Measurements from ENCODE around the gene TBX21.

Gene TBX21

DNA sequence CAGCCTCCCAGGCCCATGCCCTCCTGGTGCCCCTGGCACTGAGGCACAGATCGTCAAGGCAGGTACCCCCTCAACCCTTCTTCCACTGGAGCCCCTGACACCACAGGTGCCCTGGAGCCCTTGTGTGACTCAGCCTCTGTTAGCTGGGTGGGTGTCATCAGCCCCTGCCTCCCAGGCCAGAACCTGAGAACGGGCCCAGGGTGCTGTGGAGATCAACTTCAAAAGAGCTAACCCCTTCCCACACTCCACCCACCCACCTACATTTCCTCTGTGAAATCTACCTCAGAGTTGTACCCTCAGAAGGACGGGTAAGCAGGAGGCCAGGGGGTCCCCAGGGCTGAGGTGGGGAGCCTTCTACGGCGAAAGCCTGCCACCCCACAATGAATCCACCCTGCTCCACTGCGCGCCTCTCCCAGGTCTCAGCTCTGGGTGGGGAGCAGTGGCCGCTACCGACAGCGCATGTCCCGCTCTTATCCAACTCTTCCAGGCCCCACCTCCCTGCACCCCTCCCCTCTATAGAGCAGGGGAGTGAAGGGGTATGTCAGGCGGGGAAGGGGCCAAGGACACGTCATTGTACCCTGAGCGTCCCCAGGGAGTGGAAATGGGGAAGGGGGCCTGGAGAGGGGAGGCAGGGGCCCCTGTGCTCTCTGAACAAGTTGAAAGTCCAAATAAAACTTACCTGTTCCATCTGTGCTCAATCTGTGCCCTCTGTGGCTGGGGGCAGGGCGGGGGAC is 21.5 kb upstream of the TBX21 start:
- no peak for ATAC-seq (ENCODE audit: insufficient read depth, low read depth)
- H3K27ac ChIP-seq (ENCODE audit: low read length): no peak overlapping the region
- TF ChIP-seq CTCF (IDR thresholded peaks at IDR 0.05; ENCODE audit: borderline replicate concordance, extremely low read depth, low read length, poor library complexity, severe bottlenecking) (no peak), EZH2 (IDR thresholded peaks at IDR 0.05; ENCODE audit: borderline replicate concordance, low read depth, low read length, severe bottlenecking) (no peak)
- no peak overlapping the region for H3K4me2 ChIP-seq (ENCODE audit: insufficient read depth, low read length)
- no peak for DNase-seq
- H3K9ac ChIP-seq (ENCODE audit: low read depth, low read length): no peak overlapping the region
- no peaks in the 10 kb centered on the region for H3K36me3 ChIP-seq (ENCODE audit: insufficient read depth, low read length)
- no peaks in the 10 kb centered on the region for H3K79me2 ChIP-seq (ENCODE audit: insufficient read depth, low read length)
- no peaks in the 10 kb centered on the region; the same call in 1 of the 2 replicates for H4K20me1 ChIP-seq (ENCODE audit: insufficient read depth, low read length)
- no peak overlapping the region for H3K4me3 ChIP-seq (ENCODE audit: low read depth in 1 of 2, low read length in 2 of 2)
- H2AFZ ChIP-seq (ENCODE audit: low read depth, low read length): no peak overlapping the region
- no peaks in the 10 kb centered on the region for H3K4me1 ChIP-seq (ENCODE audit: insufficient read depth, low read length)
- H3K27me3 ChIP-seq (ENCODE audit: insufficient read depth, low read length, poor library complexity): peaks cover 2% of the 10 kb centered on the region
- no peaks in the 10 kb centered on the region for H3K9me3 ChIP-seq (ENCODE audit: insufficient read depth, low read length, severe bottlenecking)

DNA sequence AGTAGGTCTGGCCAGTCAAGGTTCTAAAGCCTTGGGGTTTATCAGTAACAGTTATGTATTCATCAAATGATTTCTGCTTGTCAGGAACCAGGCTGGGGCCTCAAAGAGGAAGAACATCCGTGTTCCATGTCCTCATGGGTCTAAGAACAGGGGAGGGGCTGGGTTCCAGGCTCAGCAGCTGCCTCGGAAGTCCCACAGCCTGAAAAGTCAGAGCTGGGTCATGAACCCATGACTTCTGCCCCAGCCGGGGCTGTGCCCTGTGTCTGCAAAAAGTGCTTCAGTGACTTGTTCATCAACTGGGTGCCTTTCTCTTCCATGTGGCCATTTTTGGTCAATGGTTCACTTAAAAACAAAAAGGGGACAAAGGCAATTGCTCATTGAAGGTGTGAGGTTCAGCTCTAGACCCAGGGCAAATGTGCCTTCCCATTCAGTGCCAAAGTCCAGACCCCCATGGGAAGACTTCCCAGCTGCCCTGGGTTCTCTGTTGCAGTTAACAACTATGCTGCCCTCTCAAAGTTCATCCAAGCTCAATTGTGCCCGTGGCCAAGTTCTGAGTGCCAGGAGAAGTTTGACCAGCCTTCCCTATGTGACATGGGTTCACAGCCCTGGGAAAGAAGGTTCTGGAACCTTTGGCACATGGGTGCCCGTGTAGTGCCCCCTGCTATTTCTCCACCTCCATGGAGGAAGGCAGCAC is 20.6 kb upstream of the TBX21 start:
- Histone ChIP-seq H3K4me3 (ENCODE audit: low read depth in 1 of 2, low read length in 2 of 2) (no peak overlapping the region), H3K79me2 (ENCODE audit: insufficient read depth, low read length) (no peaks in the 10 kb centered on the region), H3K27ac (ENCODE audit: low read length) (no peak overlapping the region), H4K20me1 (ENCODE audit: insufficient read depth, low read length) (no peaks in the 10 kb centered on the region; the same call in 1 of the 2 replicates), H3K4me1 (ENCODE audit: insufficient read depth, low read length) (peaks cover 3% of the 10 kb centered on the region), H3K9me3 (ENCODE audit: insufficient read depth, low read length, severe bottlenecking) (no peaks in the 10 kb centered on the region), H3K9ac (ENCODE audit: low read depth, low read length) (no peak overlapping the region), H3K36me3 (ENCODE audit: insufficient read depth, low read length) (no peaks in the 10 kb centered on the region), H2AFZ (ENCODE audit: low read depth, low read length) (no peak overlapping the region), H3K27me3 (ENCODE audit: insufficient read depth, low read length, poor library complexity) (peaks cover 2% of the 10 kb centered on the region), H3K4me2 (ENCODE audit: insufficient read depth, low read length) (no peak overlapping the region)
- DNase-seq: no peak
- no peak for ATAC-seq (ENCODE audit: insufficient read depth, low read depth)
- TF ChIP-seq EZH2 (IDR thresholded peaks at IDR 0.05; ENCODE audit: borderline replicate concordance, low read depth, low read length, severe bottlenecking) (no peak), CTCF (IDR thresholded peaks at IDR 0.05; ENCODE audit: borderline replicate concordance, extremely low read depth, low read length, poor library complexity, severe bottlenecking) (no peak)

- Histone ChIP-seq H4K20me1 (ENCODE audit: insufficient read depth, low read length) (peaks cover 4% of the 10 kb centered on the region; the same call in 1 of the 2 replicates), H3K9ac (ENCODE audit: low read depth, low read length) (no peak overlapping the region), H2AFZ (ENCODE audit: low read depth, low read length) (no peak overlapping the region), H3K9me3 (ENCODE audit: insufficient read depth, low read length, severe bottlenecking) (no peaks in the 10 kb centered on the region), H3K79me2 (ENCODE audit: insufficient read depth, low read length) (no peaks in the 10 kb centered on the region), H3K4me2 (ENCODE audit: insufficient read depth, low read length) (no peak overlapping the region), H3K27ac (ENCODE audit: low read length) (no peak overlapping the region), H3K27me3 (ENCODE audit: insufficient read depth, low read length, poor library complexity) (peaks cover 13% of the 10 kb centered on the region), H3K4me3 (ENCODE audit: low read depth in 1 of 2, low read length in 2 of 2) (no peak overlapping the region), H3K4me1 (ENCODE audit: insufficient read depth, low read length) (peaks cover 20% of the 10 kb centered on the region), H3K36me3 (ENCODE audit: insufficient read depth, low read length) (no peaks in the 10 kb centered on the region)
- TF ChIP-seq EZH2 (IDR thresholded peaks at IDR 0.05; ENCODE audit: borderline replicate concordance, low read depth, low read length, severe bottlenecking) (no peak), CTCF (IDR thresholded peaks at IDR 0.05; ENCODE audit: borderline replicate concordance, extremely low read depth, low read length, poor library complexity, severe bottlenecking) (peak; percentile 22)
- DNase-seq: no peak
- no peak for ATAC-seq (ENCODE audit: insufficient read depth, low read depth)
These were observed 18.9 kb upstream of the TBX21 start for GRCh38 chr17:47713980-47714700.

Data from DND-41 (cell line).